ENCODE measurements around the gene TMEM242. TPM values are rescaled to one million over a fixed set of nuclear protein-coding genes. Genes with fewer than 3 reads are reported as not detected.

The TMEM242 gene
- total and polyA plus RNA-seq, 2 of the 8 experiments (the other 6 are each of a cell fraction or from before 2014, with no cell fraction given) = 2.4 to 9.0 TPM

DNA sequence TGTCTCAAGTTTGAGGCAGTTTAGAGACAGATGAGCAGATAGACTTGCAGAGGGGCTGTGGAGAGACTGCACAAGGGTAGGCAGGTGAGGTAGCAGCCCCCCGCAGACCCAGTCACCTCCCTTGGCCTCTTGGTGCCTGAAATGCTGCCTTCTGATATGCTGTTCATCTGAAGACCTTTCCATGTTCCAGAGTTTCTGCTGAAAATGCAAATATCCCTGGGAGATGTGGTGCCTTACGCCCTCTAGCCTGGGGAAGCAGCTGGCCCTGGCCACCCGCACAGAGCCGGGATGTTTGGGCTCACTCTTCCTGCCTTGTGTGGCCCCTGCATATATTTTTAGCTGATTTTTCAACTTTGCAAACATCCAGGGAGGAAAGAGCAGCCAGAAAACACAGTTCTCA is 51.4 kb downstream of the TMEM242 start (continued):
- no peak for TF ChIP-seq SIX5 (IDR thresholded peaks at IDR 0.05; ENCODE audit: low read depth, low read length)

Data from H1 (cell line).